ENCODE measurements around the gene ARX. TPM values are rescaled to one million over a fixed set of nuclear protein-coding genes. Genes with fewer than 3 reads are reported as not detected.

ARX gene
- total and polyA plus RNA-seq, 5 donors = not detected

GRCh38 chrX:25005382-25006185, 10.2 kb downstream of the ARX start:
- Histone ChIP-seq H3K4me3 (ENCODE audit: low read length) (peak overlapping the region; percentile 29), H3K4me1 (ENCODE audit: control insufficient read depth, insufficient read depth, low read length) (no peaks in the 10 kb centered on the region), H3K27ac (ENCODE audit: low read length) (no peak overlapping the region), H3K27me3 (ENCODE audit: control insufficient read depth, insufficient read depth) (no peaks in the 10 kb centered on the region), H3K9me3 (ENCODE audit: control insufficient read depth, low read length) (no peaks in the 10 kb centered on the region)
- peak in 1 of 2 donors; percentile 18 for ATAC-seq
- peak in 2 of 3 donors; percentile 37 to 41 for DNase-seq
- WGBS = 4% methylated on average over 72 of the region's 72 CpGs
- intact Hi-C loops (cut with DNase I) = no loop called here

- ATAC-seq = no peak
- no peaks in the 10 kb centered on the region for H3K27me3 ChIP-seq (ENCODE audit: control insufficient read depth, insufficient read depth)
- WGBS = 2% methylated on average over 23 of the region's 23 CpGs
Observed at GRCh38 chrX:25005034-25005381, 10.8 kb downstream of the ARX start.

GRCh38 chrX:25004485-25005032, 11.2 kb downstream of the ARX start:
- intact Hi-C loops (cut with DNase I) = no loop called here
- Histone ChIP-seq H3K27ac (ENCODE audit: low read length) (no peak overlapping the region), H3K4me1 (ENCODE audit: control insufficient read depth, insufficient read depth, low read length) (no peaks in the 10 kb centered on the region), H3K9me3 (ENCODE audit: control insufficient read depth, low read length) (no peaks in the 10 kb centered on the region), H3K27me3 (ENCODE audit: control insufficient read depth, insufficient read depth) (no peaks in the 10 kb centered on the region), H3K4me3 (ENCODE audit: low read length) (no peak overlapping the region)
- DNase-seq (no peak), ATAC-seq (no peak)
- WGBS = 2% methylated on average over 59 of the region's 59 CpGs

More at GRCh38 chrX:25005034-25005381, 10.8 kb downstream of the ARX start:
- H3K4me1 ChIP-seq (ENCODE audit: control insufficient read depth, insufficient read depth, low read length) = no peaks in the 10 kb centered on the region
- no peak for DNase-seq
- H3K4me3 ChIP-seq (ENCODE audit: low read length) = peak overlapping the region; percentile 29
- H3K9me3 ChIP-seq (ENCODE audit: control insufficient read depth, low read length) = no peaks in the 10 kb centered on the region
- intact Hi-C loops (cut with DNase I) = no loop called here
- H3K27ac ChIP-seq (ENCODE audit: low read length) = no peak overlapping the region

GRCh38 chrX:25004040-25004439, 11.7 kb downstream of the ARX start:
- no peak overlapping the region for H3K4me3 ChIP-seq (ENCODE audit: low read length)
- no peaks in the 10 kb centered on the region for H3K4me1 ChIP-seq (ENCODE audit: control insufficient read depth, insufficient read depth, low read length)
- no peak overlapping the region for H3K27ac ChIP-seq (ENCODE audit: low read length)
- no peaks in the 10 kb centered on the region for H3K9me3 ChIP-seq (ENCODE audit: control insufficient read depth, low read length)
- 23% methylated on average over 10 of the region's 10 CpGs for WGBS
- intact Hi-C loops (cut with DNase I) = no loop called here
- ATAC-seq (no peak), DNase-seq (no peak)
- no peaks in the 10 kb centered on the region for H3K27me3 ChIP-seq (ENCODE audit: control insufficient read depth, insufficient read depth)

- Histone ChIP-seq H3K27me3 (ENCODE audit: control insufficient read depth, insufficient read depth) (no peaks in the 10 kb centered on the region), H3K27ac (ENCODE audit: low read length) (no peak overlapping the region), H3K4me1 (ENCODE audit: control insufficient read depth, insufficient read depth, low read length) (no peaks in the 10 kb centered on the region), H3K9me3 (ENCODE audit: control insufficient read depth, low read length) (no peaks in the 10 kb centered on the region), H3K4me3 (ENCODE audit: low read length) (no peak overlapping the region)
- ATAC-seq = no peak
- 13% methylated on average over 40 of the region's 40 CpGs for WGBS
- intact Hi-C loops (cut with DNase I) = no loop called here
- DNase-seq = peak in 1 of 3 donors; percentile 17
Observed at GRCh38 chrX:25003066-25003849, 12.5 kb downstream of the ARX start.

GRCh38 chrX:25002661-25003020, 13.1 kb downstream of the ARX start:
- Histone ChIP-seq H3K27me3 (ENCODE audit: control insufficient read depth, insufficient read depth) (no peaks in the 10 kb centered on the region), H3K9me3 (ENCODE audit: control insufficient read depth, low read length) (no peaks in the 10 kb centered on the region), H3K27ac (ENCODE audit: low read length) (no peak overlapping the region), H3K4me1 (ENCODE audit: control insufficient read depth, insufficient read depth, low read length) (no peaks in the 10 kb centered on the region), H3K4me3 (ENCODE audit: low read length) (peak overlapping the region; percentile 30)
- ATAC-seq (no peak), DNase-seq (peak in 1 of 3 donors; percentile 22)
- intact Hi-C loops (cut with DNase I) = no loop called here
- WGBS = 1% methylated on average over 32 of the region's 33 CpGs

- H3K4me1 ChIP-seq (ENCODE audit: control insufficient read depth, insufficient read depth, low read length) = no peaks in the 10 kb centered on the region
- ATAC-seq (no peak), DNase-seq (peak in 1 of 3 donors; percentile 31)
- no peaks in the 10 kb centered on the region for H3K9me3 ChIP-seq (ENCODE audit: control insufficient read depth, low read length)
- WGBS = 29% methylated on average over 61 of the region's 65 CpGs
- H3K27me3 ChIP-seq (ENCODE audit: control insufficient read depth, insufficient read depth) = no peaks in the 10 kb centered on the region
- intact Hi-C loops (cut with DNase I) = no loop called here
- H3K27ac ChIP-seq (ENCODE audit: low read length) = no peak overlapping the region
- peak overlapping the region; percentile 30 for H3K4me3 ChIP-seq (ENCODE audit: low read length)
Observed at GRCh38 chrX:25001808-25002660, 13.7 kb downstream of the ARX start.

GRCh38 chrX:24999511-24999910, 16.3 kb downstream of the ARX start:
- Histone ChIP-seq H3K27me3 (ENCODE audit: control insufficient read depth, insufficient read depth) (no peaks in the 10 kb centered on the region), H3K4me1 (ENCODE audit: control insufficient read depth, insufficient read depth, low read length) (no peaks in the 10 kb centered on the region), H3K9me3 (ENCODE audit: control insufficient read depth, low read length) (no peaks in the 10 kb centered on the region), H3K27ac (ENCODE audit: low read length) (no peak overlapping the region), H3K4me3 (ENCODE audit: low read length) (no peak overlapping the region)
- no peak for ATAC-seq
- DNase-seq = no peak
- intact Hi-C loops (cut with DNase I) = no loop called here
- WGBS = 96% methylated on average over 8 of the region's 8 CpGs

- WGBS = 78% methylated on average over 5 of the region's 5 CpGs
- intact Hi-C loops (cut with DNase I) = no loop called here
- Histone ChIP-seq H3K27ac (ENCODE audit: low read length) (no peak overlapping the region), H3K27me3 (ENCODE audit: control insufficient read depth, insufficient read depth) (no peaks in the 10 kb centered on the region), H3K4me1 (ENCODE audit: control insufficient read depth, insufficient read depth, low read length) (no peaks in the 10 kb centered on the region), H3K9me3 (ENCODE audit: control insufficient read depth, low read length) (no peaks in the 10 kb centered on the region), H3K4me3 (ENCODE audit: low read length) (no peak overlapping the region)
- DNase-seq (no peak), ATAC-seq (no peak)
Observed at GRCh38 chrX:24996096-24996709, 19.6 kb downstream of the ARX start.

GRCh38 chrX:24993879-24994278, 21.9 kb downstream of the ARX start:
- H3K9me3 ChIP-seq (ENCODE audit: control insufficient read depth, low read length) = no peaks in the 10 kb centered on the region
- intact Hi-C loops (cut with DNase I) = no loop called here

More at GRCh38 chrX:24993879-24994278, 21.9 kb downstream of the ARX start:
- no peak for ATAC-seq
- no peaks in the 10 kb centered on the region for H3K4me1 ChIP-seq (ENCODE audit: control insufficient read depth, insufficient read depth, low read length)
- no peak overlapping the region for H3K4me3 ChIP-seq (ENCODE audit: low read length)
- H3K27ac ChIP-seq (ENCODE audit: low read length) = no peak overlapping the region
- H3K27me3 ChIP-seq (ENCODE audit: control insufficient read depth, insufficient read depth) = no peaks in the 10 kb centered on the region
- WGBS = 91% methylated on average over 8 of the region's 8 CpGs
- no peak for DNase-seq
